Activated gamma-delta T cell treated with anti-CD3 and anti-CD28 coated beads, Interleukin-2, amount 50 U/mL, for 16 hours (primary cell): ENCODE measurements around the gene BAZ2B.

Experiments used
- DNase-seq: peaks from one replicate; pipeline ENCODE4 v3.0.0-alpha.2; 2020; ENCODE audit warnings: low read depth

BAZ2B gene

DNA sequence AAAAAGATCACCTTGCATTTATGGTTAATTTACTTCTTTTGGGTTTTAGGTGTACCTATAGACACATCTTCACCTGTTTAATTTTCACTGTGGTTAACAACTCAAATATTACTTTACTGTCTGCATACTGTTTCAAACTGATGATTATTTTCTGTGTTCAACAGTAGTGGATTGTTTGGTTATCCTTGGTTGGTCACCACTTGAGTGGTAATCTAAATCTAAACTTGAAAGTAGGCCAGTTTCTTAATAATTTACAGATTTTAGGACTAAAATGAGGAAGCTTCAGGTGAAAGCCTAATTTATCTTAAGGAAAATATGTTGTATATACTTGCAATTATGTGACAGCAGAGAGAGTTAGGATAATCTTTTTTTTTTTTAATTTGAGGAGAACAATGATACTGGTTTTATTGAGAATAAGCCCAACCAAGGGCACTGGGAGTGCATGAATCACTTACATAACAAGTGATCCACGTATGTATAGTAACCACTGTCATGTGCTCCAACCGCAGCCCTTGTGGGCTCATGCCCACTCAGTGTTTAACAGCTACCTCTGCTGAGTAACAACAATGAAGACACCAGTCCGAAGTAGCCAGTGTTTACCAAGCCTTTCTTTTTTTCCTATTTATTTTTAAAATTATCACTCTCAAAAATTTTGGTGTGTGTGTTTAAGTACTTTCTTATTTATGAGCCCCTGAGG, 298.8 kb downstream of the BAZ2B start:
- no peak for DNase-seq

DNA sequence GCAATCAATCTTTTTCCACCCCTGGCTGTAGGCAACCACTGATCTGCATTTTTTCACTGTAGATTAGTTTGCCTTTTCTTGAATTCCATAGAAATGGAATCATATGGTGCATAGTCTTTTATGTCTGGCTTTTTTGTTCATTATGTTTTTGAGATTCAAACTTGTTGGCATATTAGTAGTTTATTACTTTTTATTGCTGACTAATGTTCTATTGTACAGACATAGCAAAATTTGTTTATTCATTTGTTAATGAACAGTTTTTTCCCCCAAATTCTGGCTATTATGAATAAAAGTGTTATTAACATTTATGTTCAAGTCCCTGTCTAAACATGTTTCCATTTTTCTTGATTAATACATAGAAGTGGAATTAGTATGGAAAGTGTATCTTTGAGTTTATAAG, 308.4 kb downstream of the BAZ2B start:
- no peak for DNase-seq

GRCh38 chr2:159300586-159300985, 315.8 kb downstream of the BAZ2B start:
- no peak for DNase-seq

DNA sequence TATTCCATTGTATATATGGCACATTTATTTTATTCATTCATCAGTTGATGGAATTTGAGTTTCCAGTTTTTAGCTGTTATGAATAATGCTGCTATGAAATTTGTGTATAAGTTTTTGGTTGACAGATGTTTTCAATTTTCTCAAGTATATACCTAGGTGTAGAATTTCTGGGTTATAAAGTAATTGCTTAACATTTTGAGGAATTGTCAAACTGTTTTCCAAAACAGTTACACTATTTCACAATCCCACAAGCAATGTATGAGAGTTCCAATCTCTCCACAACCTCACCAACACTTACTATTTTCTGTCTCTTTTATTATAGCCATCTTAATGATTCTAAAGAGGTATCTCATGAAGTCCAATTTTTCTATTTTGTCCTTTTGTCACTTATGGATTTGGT, 317.4 kb downstream of the BAZ2B start:
- no peak for DNase-seq

DNA sequence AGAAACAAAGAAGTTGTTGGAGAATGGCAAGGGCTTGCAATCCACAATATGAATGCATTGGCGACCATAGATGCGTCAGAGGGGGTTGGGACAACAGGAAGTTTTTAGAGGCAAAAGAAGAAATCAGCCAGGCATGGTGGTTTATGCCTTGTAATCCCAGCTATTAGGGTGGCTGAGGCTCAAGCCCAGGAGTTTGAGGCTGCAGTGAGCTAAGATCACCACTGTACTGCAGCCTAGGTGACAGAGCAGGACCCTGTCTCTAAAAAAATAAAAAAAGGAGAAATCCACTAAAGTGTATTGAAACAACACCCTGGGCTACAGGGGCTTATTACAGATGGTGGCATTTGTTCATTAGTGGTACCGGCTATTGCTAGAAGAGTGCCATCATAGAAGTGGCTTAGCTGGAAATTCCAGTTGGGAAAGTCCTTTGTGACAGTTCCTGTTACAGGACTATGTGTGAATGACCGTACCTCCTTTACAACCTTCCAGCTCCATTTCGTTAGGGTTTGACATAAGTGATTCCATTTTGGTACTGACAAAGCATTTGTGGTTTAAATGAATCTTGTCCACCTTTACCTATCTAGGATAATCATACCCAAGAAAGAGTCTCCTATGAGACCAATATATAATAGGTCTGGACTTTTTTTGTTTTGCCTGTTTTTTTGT, 319.2 kb downstream of the BAZ2B start:
- no peak for DNase-seq

DNA sequence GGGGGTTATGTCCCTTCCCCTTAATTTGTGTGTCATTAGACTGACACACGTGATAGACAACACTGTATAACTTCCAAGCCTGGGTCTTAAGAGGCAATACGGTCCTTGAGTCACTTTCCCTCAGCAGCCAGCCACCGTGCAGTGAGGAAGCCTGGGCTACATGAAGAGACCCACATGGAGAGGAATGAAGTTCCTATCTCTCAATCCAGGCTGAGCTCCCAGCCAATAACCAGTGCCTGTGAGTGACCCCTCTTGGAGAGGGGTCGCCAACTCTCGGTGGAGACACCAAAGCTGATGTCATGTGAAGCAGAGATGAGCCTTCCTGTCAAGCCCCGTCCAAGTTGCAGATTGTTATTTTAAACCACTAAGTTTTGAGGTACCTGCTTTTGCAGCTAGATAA, 324.2 kb downstream of the BAZ2B start:
- DNase-seq = no peak

- no peak for DNase-seq
These were observed 325.9 kb downstream of the BAZ2B start for GRCh38 chr2:159290289-159290907.

GRCh38 chr2:159287733-159288132, 328.6 kb downstream of the BAZ2B start:
- DNase-seq = no peak

DNA sequence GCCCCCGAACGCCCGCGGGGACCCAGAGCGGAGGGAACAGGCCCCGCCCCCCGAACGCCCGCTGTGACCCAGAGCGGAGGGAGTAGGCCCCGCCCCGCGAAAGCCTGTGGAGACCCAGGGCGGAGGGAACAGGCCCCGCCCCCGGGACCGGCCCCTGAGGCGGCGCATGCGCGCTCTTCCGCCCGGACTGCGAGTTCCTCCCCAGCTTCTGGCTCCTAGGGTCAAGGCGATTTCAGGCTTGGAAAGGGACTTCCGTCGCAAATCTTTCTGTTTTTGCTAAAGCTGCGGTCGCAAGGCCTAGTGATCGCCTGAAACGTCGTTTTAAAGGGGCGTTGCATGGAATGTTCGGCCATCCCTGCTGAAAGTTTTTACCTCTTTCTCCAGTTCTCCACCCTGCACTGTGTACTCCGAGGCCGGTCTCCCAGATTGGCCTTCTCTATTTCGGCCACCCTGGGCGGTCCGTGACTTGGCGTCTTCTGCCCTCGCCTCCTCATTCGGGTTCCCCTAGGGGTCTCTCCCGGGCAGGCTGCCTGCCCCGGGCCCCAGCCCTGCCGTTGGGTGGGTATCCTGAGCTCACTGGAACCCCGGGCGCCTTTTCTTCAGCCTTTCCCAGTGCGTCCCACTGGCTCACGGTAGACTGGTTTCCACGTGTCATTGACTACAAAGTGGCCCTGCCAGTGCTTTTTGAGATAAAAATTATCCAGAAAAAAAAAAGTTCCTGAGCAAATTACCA, 329.5 kb downstream of the BAZ2B start:
- DNase-seq = peak; percentile 95

DNA sequence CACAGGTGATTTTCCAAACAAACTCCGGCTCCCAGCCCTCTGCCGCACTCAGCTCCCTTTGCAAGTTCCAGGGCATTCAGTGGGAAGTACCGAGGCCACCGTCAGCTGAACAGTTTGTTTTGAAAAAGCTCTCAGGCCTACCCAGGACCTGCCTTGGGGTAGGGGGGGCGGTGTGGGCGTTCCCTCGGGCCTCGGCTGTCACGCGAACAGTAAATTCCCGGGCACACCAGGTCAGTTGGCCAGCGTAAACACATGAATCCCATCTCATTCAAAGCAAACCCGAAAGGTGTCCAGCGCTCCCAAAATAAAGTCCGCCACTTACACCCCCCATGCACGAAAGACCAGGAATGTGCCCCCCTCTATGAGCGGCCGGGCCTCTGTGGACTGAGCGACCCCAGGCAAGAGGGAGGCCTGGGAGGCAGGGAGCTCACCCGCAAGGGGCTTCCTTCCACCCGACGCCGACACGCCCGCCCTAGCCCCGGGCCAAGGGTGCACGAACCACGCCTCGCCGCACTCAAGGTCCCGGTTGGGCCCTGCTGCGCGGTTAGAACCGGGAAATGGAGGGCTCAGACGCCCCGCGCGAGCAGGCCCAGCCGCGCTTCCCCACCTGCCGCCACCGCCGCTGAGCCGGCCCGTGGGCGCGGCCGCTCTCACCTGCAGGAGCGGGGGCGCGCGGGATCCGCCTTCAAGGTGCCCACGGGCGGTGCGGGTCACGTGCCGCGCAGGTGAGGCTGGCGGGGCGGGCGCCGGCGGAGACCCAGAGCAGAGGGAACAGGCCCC, 330.2 kb downstream of the BAZ2B start, which contains the start of gene WDSUB1:
TSS of gene WDSUB1 (minus strand) at position 775 of the 780 bp plus-strand sequence. CDS start 3,634 bp downstream, outside the sequence.
- peak; percentile 24 for DNase-seq

DNA sequence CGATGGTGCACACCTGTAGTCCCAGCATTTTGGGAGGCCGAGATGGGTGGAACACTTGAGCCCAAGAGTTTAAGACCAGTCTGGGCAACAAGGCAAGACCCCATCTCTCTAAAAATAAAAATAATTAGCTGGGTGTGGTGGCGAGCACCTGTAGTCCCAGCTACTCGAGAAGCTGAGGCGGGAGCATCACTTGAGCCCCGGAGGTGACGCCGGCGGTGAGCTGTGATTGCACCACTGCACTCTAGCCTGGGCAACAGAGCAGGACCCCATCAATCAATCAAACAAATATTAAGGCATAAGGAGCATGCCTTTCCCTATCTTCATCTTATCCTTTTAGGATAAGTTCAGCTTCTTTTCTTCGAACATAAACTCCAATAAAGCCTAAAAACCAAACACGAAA, 330.9 kb downstream of the BAZ2B start:
- DNase-seq = no peak

GRCh38 chr2:159283529-159283928, 332.8 kb downstream of the BAZ2B start:
- no peak for DNase-seq

DNA sequence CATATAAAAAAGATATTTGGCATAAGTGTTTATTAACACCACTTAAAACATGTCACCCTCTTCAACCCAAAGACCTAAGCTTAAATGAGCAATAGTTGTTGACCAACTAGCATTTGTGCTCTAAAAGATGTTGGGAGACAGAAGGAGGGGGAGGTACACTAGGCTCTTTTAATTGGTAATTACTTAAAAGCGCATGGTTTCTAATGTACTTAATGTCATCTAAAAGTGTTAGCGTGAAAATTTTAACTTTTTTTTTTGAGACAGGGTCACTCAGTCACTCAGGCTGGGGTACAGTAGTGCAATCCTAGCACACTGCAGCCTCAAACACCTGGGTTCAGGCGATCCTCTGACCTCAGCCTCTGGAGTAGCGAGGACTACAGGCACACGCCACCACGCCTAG, 335.3 kb downstream of the BAZ2B start:
- no peak for DNase-seq

- DNase-seq = no peak
These were observed 336.6 kb downstream of the BAZ2B start for GRCh38 chr2:159279700-159280099.

DNA sequence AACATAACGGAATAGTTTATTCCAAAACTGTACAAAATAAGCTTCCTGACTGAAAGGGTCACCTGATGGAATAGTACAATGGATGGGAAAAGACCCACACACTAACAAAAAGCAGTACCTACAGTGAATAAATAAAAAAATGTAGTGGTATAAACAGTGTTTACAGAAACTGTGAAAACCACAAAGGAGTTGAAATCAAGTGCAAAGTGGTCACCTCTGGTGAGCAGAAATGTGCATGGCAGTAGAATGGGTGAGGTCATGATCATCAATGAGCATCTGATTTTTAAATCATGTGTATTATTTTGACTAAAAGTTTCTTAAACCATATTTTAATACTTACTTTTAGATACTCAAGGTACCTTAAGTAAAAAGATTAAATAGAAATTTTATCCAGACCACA, 341.2 kb downstream of the BAZ2B start:
- DNase-seq = no peak

DNA sequence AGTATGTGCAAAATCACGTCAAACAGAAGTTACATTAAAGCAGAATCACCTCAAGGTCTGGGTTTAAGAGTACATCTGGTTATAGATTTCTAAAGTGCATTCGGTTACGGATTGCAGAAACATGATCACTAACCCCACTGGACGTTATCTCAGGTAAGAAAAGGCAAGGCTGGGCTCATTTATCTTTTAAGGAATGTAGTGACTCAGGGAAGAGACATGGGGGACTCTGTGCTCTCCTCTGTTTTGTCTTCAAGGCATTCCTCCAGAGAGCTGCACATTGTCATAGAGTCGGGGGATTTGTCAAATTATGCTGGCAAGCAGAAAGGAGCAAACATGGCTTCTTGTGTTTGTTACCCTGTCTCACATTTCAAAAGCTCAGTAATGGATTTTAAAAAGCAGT, 344.2 kb downstream of the BAZ2B start:
- DNase-seq = no peak

DNA sequence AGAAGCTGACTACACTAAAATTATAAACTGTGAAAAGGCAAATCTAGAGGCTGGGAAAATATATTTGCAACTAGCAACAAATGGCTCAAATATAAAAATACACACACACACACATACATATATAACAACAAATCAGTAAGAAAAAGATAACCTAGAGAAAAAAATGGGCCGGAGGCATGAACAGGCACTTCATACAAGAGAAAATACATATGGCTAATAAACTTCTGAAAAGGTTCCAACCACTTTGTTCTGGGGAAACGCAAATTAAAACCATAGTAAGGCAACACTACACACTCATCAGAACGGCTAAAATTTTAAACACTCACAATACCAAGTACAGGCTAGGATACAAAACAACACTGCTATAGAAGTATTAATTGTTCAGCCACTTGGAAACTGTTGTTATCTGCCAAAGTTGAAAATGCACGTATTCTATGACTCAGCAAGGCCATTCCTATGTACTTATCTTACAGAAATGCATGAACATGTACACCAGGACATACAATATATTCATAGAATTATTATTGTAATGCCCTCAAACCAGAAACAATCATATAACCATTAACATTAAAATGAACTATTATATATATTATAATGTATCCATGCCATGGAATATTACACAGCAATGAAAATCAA, 345.5 kb downstream of the BAZ2B start:
- DNase-seq = no peak
